ENCODE results near the gene PEX7. TPM values are rescaled to one million over a fixed set of nuclear protein-coding genes. Genes with fewer than 3 reads are reported as not detected.
"Not testable (repeated sequence)": the region's sequence is repeated elsewhere in the genome, so short reads cannot be mapped to it uniquely, and the experiment has no call there.

Gene PEX7
- total RNA-seq, 4 donors from 2014 or later, result 3.4 to 11.0 (median 7.0) TPM; not detected in 1

GRCh38 chr6:136945711-136946121 lies 123.3 kb downstream of the PEX7 start:
- in situ Hi-C loops (cut with MboI; ENCODE audit: low pct_ligation_motif_present in 1 of 4, low pct_unique_long_range_greater_than_20kb in 1 of 4, low sequenced_read_pairs in 3 of 4), result no loop called here
- no peaks in the 10 kb centered on the region for H3K4me1 ChIP-seq
- H3K9me3 ChIP-seq, result no peaks in the 10 kb centered on the region
- H3K27me3 ChIP-seq, result no peaks in the 10 kb centered on the region
- H3K4me3 ChIP-seq, result no peak overlapping the region
- TF ChIP-seq POLR2A (IDR thresholded peaks at IDR 0.05) (no peak), POLR2AphosphoS5 (IDR thresholded peaks at IDR 0.05) (no peak), EP300 (IDR thresholded peaks at IDR 0.05; ENCODE audit: low read depth) (no peak), CTCF (IDR thresholded peaks at IDR 0.05) (no peak)
- intact Hi-C loops (cut with DNase I; ENCODE audit: low total_unique reads), result no loop called here
- no peak for DNase-seq
- no peak overlapping the region for H3K27ac ChIP-seq
- 62 to 86% methylated on average over 4 of the region's 4 CpGs for WGBS, 2 donors (ENCODE audit: low coverage in 1 of 2)
- no peaks in the 10 kb centered on the region for H3K36me3 ChIP-seq

DNA sequence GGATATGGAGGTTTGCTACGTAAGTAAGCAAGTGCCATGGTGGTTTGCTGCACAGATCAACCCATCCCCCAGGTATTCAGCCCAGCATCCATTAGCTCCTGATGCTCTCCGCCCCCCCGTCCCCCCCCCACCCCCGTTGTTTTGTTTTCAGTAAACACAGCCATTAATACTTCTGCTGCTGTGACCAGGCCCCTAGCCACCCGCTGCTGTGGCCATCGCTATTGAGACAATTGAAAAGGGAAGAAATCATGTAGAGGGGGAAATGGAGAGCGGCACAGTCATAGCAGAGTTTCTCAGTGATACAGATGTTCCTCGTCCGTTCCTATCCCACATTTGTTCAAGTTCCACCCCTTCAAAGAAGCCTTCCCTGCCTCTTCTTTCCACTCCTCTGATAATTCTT lies 124.6 kb downstream of the PEX7 start:
- no peaks in the 10 kb centered on the region for H3K4me1 ChIP-seq
- intact Hi-C loops (cut with DNase I; ENCODE audit: low total_unique reads), result no loop called here

DNA sequence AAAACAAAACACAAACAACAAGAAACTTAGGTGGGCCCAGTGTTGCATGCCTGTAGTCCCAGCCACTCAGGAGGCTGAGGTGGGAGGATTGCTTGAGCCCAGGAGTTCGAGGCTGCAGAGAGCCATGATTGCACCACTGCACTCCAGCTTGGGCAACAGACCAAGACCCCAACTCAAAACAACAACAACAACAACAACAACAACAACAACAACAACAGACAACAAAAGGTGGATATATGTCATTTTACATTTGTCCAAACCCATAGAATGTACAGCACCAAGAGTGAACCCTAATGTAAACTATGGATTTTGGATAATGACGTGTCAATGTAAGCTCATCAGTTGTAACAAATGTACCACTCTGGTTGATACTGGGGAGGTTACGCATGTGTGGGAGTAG lies 127.6 kb downstream of the PEX7 start:
- H3K4me1 ChIP-seq; H3K9me3 ChIP-seq; H3K36me3 ChIP-seq; H3K27me3 ChIP-seq; DNase-seq; H3K27ac ChIP-seq; in situ Hi-C loops (cut with MboI; ENCODE audit: low pct_ligation_motif_present in 1 of 4, low pct_unique_long_range_greater_than_20kb in 1 of 4, low sequenced_read_pairs in 3 of 4); H3K4me3 ChIP-seq; intact Hi-C loops (cut with DNase I; ENCODE audit: low total_unique reads): not testable (repeated sequence)
- WGBS, 2 donors (ENCODE audit: low coverage in 1 of 2), result 93 to 100% methylated on average over 1 to 3 of the region's 3 CpGs

More for the DNA sequence above, 124.6 kb downstream of the PEX7 start:
- no peaks in the 10 kb centered on the region for H3K36me3 ChIP-seq
- no peaks in the 10 kb centered on the region for H3K9me3 ChIP-seq
- no peak overlapping the region for H3K27ac ChIP-seq
- in situ Hi-C loops (cut with MboI; ENCODE audit: low pct_ligation_motif_present in 1 of 4, low pct_unique_long_range_greater_than_20kb in 1 of 4, low sequenced_read_pairs in 3 of 4), result no loop called here
- no peak overlapping the region for H3K4me3 ChIP-seq
- no peak for DNase-seq
- TF ChIP-seq EP300 (IDR thresholded peaks at IDR 0.05; ENCODE audit: low read depth) (no peak), POLR2AphosphoS5 (IDR thresholded peaks at IDR 0.05) (no peak), POLR2A (IDR thresholded peaks at IDR 0.05) (no peak), CTCF (IDR thresholded peaks at IDR 0.05) (no peak)
- no peaks in the 10 kb centered on the region for H3K27me3 ChIP-seq
- WGBS, 2 donors (ENCODE audit: low coverage in 1 of 2), result 71 to 73% methylated on average over 8 to 9 of the region's 9 CpGs

DNA sequence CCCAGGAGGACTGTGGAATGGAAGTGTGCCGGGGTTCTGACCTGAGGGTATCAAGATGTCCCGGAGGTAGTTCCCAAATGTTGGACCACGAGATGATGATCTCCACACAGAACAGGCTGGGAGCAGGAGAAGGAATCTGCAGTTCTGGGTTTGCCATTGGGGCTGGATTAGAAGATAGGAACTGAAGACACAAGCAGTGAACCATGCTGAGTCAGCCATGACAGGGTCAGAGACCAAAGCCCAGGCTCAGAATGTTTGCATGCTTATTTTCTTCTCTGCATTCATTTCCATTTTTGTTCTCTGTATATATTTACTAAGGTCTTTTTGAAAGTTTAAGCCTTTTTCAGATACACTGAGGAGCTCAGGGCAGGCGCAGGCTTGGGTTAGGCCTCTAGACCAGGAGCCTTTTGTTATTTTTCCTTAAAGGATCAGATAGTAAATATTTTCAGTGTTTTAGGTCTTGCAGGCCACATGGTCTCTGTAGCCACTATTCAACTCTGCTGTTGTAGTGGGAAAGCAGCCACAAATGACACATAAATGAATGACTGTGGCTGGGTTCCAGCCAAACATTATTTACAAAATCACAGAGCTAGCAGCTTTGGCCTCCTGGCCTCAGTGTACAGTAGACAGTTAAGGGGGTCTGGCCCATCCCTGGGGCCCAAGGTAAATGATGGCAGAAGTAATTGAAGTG lies 128.2 kb downstream of the PEX7 start:
- no peak for DNase-seq
- intact Hi-C loops (cut with DNase I; ENCODE audit: low total_unique reads) (no loop called here), in situ Hi-C loops (cut with MboI; ENCODE audit: low pct_ligation_motif_present in 1 of 4, low pct_unique_long_range_greater_than_20kb in 1 of 4, low sequenced_read_pairs in 3 of 4) (no loop called here)
- Histone ChIP-seq H3K4me3 (no peak overlapping the region), H3K4me1 (no peaks in the 10 kb centered on the region), H3K9me3 (no peaks in the 10 kb centered on the region), H3K27ac (no peak overlapping the region), H3K27me3 (no peaks in the 10 kb centered on the region), H3K36me3 (no peaks in the 10 kb centered on the region)
- 81 to 84% methylated on average over 4 of the region's 4 CpGs for WGBS, 2 donors (ENCODE audit: low coverage in 1 of 2)
- TF ChIP-seq CTCF (IDR thresholded peaks at IDR 0.05), result no peak
- TF ChIP-seq POLR2AphosphoS5 (IDR thresholded peaks at IDR 0.05), result no peak
- TF ChIP-seq POLR2A (IDR thresholded peaks at IDR 0.05), result no peak
- no peak for TF ChIP-seq EP300 (IDR thresholded peaks at IDR 0.05; ENCODE audit: low read depth)

All from transverse colon (tissue), 4 donors.